Fibroblast of lung (primary cell): ENCODE data around the gene FLVCR1. TPM values are rescaled to one million over a fixed set of nuclear protein-coding genes. Genes with fewer than 3 reads are reported as not detected.

Source experiments
- DNase-seq, 2 donors: peaks; one replicate each; pipeline versions ENCODE4 v3.0.0 to v3.0.0-alpha.2; 2010; ENCODE audit warnings: low read depth in 2 of 2
- H2AFZ ChIP-seq: 2 replicates; pipeline ENCODE4 v1.5.1; 2012; ENCODE audit warnings: low read length, control low read depth, inconsistent platforms
- H3K27ac ChIP-seq: 2 replicates; pipeline ENCODE4 v1.5.1; 2011; ENCODE audit warnings: low read length, control low read depth; ENCODE audit not compliant: insufficient read depth
- H3K27me3 ChIP-seq: 2 replicates; pipeline ENCODE4 v1.5.1; 2011; ENCODE audit warnings: mild to moderate bottlenecking, low read length; ENCODE audit not compliant: control insufficient read depth, insufficient read depth
- H3K36me3 ChIP-seq: 2 replicates; pipeline ENCODE4 v1.5.1; 2011; ENCODE audit warnings: low read length; ENCODE audit not compliant: control insufficient read depth, insufficient read depth
- H3K4me1 ChIP-seq: 2 replicates; pipeline ENCODE4 v1.5.1; 2011; ENCODE audit warnings: low read length; ENCODE audit not compliant: control insufficient read depth, insufficient read depth; ENCODE audit errors: extremely low read depth
- H3K4me2 ChIP-seq: 2 replicates; pipeline ENCODE4 v1.5.1; 2011; ENCODE audit warnings: low read length, control low read depth; ENCODE audit not compliant: insufficient read depth; ENCODE audit errors: extremely low read depth
- H3K4me3 ChIP-seq, 4 experiments: fragments of 200-600 bp in 1 of 4; sonication (generic) in 1 of 4; replicated peaks in 1 of 4; 2 replicates each; pipeline ENCODE4 v1.5.1; 2011 to 2016; ENCODE audit warnings: low read length in 4 of 4, low read depth in 3 of 4, mild to moderate bottlenecking in 3 of 4, control low read depth in 2 of 4, inconsistent platforms in 1 of 4, mixed read lengths in 1 of 4; ENCODE audit not compliant: insufficient read depth in 1 of 4; ENCODE audit errors: control extremely low read depth in 1 of 4
- H3K79me2 ChIP-seq: 2 replicates; pipeline ENCODE4 v1.5.1; 2012; ENCODE audit warnings: mild to moderate bottlenecking, low read length, inconsistent platforms; ENCODE audit not compliant: control insufficient read depth, insufficient read depth
- H3K9ac ChIP-seq: 2 replicates; pipeline ENCODE4 v1.5.1; 2011; ENCODE audit warnings: mild to moderate bottlenecking, low read length, control low read depth; ENCODE audit not compliant: insufficient read depth
- H3K9me3 ChIP-seq: 2 replicates; pipeline ENCODE4 v1.5.1; 2012; ENCODE audit warnings: low read depth, low read length; ENCODE audit not compliant: control insufficient read depth, insufficient read depth
- H4K20me1 ChIP-seq: 2 replicates; pipeline ENCODE4 v1.5.1; 2011; ENCODE audit warnings: low read length; ENCODE audit not compliant: control insufficient read depth, insufficient read depth; ENCODE audit errors: extremely low read depth
- CTCF ChIP-seq, 2 donors: IDR thresholded peaks in 1 of 2; conservative IDR thresholded peaks in 1 of 2; 1 replicate in 1 of 2; 2 replicates in 1 of 2; pipeline ENCODE4 v1.5.1; 2011 to 2012; ENCODE audit warnings: low read length in 2 of 2, control low read depth in 1 of 2, inconsistent platforms in 1 of 2, low read depth in 1 of 2, mild to moderate bottlenecking in 1 of 2
- EZH2 ChIP-seq: IDR thresholded peaks from 2 replicates; pipeline ENCODE4 v1.5.1; 2012; ENCODE audit warnings: low read length, control low read depth, mild to moderate bottlenecking; ENCODE audit errors: missing control alignments
- polyA plus RNA-seq, 2 donors: library from polyadenylated mRNA; depleted of rRNA in 1 of 2; stranded (reverse) in 1 of 2; unstranded in 1 of 2; fragments of >200 nt; gene quantifications; 2 replicates each; pipeline ENCODE4 v1.2.1, GENCODE V29; 2011 to 2012; ENCODE audit warnings: missing spikeins in 1 of 2
- total RNA-seq: library from RNA; depleted of rRNA; stranded (reverse); fragments of >200 nt; gene quantifications from 2 replicates; pipeline ENCODE4 v1.2.1, GENCODE V29; 2014

The FLVCR1 gene
- total and polyA plus RNA-seq, 2 donors (not counting 1 experiment from before 2014, with no cell fraction given) = 2.5 to 7.3 TPM

GRCh38 chr1:212873518-212873917 is 15.4 kb downstream of the FLVCR1 start:
- Histone ChIP-seq H4K20me1 (no peaks in the 10 kb centered on the region), H3K36me3 (no peaks in the 10 kb centered on the region), H3K4me2 (no peak overlapping the region), H3K4me1 (no peaks in the 10 kb centered on the region), H2AFZ (no peak overlapping the region), H3K4me3 (no peak overlapping the region), H3K9ac (no peak overlapping the region), H3K9me3 (no peaks in the 10 kb centered on the region), H3K27ac (no peak overlapping the region), H3K27me3 (no peaks in the 10 kb centered on the region), H3K79me2 (no peaks in the 10 kb centered on the region)
- TF ChIP-seq CTCF (conservative IDR thresholded peaks at IDR 0.05 in 1 of 2, IDR thresholded peaks at IDR 0.05 in 1 of 2; ENCODE audit: low read depth in 1 of 2, low read length in 2 of 2) (no peak), EZH2 (no peak)
- no peak for DNase-seq

GRCh38 chr1:212878418-212878817 is 20.3 kb downstream of the FLVCR1 start:
- no peak for DNase-seq
- no peak overlapping the region for H2AFZ ChIP-seq
- no peaks in the 10 kb centered on the region for H3K27me3 ChIP-seq
- H3K9ac ChIP-seq = no peak overlapping the region
- no peaks in the 10 kb centered on the region for H3K36me3 ChIP-seq
- H3K27ac ChIP-seq = no peak overlapping the region
- H3K4me2 ChIP-seq = no peak overlapping the region
- no peaks in the 10 kb centered on the region for H3K9me3 ChIP-seq
- no peaks in the 10 kb centered on the region for H3K4me1 ChIP-seq
- no peak overlapping the region for H3K4me3 ChIP-seq
- H3K79me2 ChIP-seq = no peaks in the 10 kb centered on the region
- no peaks in the 10 kb centered on the region for H4K20me1 ChIP-seq
- TF ChIP-seq EZH2 (no peak), CTCF (conservative IDR thresholded peaks at IDR 0.05 in 1 of 2, IDR thresholded peaks at IDR 0.05 in 1 of 2; ENCODE audit: low read depth in 1 of 2, low read length in 2 of 2) (no peak)

- TF ChIP-seq EZH2 (no peak), CTCF (conservative IDR thresholded peaks at IDR 0.05 in 1 of 2, IDR thresholded peaks at IDR 0.05 in 1 of 2; ENCODE audit: low read depth in 1 of 2, low read length in 2 of 2) (no peak)
- no peaks in the 10 kb centered on the region for H4K20me1 ChIP-seq
- H3K4me1 ChIP-seq = no peaks in the 10 kb centered on the region
These were observed 22.0 kb downstream of the FLVCR1 start for GRCh38 chr1:212879947-212880690.

More at GRCh38 chr1:212879947-212880690, 22.0 kb downstream of the FLVCR1 start:
- H3K9me3 ChIP-seq = no peaks in the 10 kb centered on the region
- no peak for DNase-seq
- H3K27ac ChIP-seq = no peak overlapping the region
- H3K9ac ChIP-seq = no peak overlapping the region
- H2AFZ ChIP-seq = no peak overlapping the region
- H3K4me3 ChIP-seq = no peak overlapping the region
- H3K4me2 ChIP-seq = no peak overlapping the region
- H3K36me3 ChIP-seq = no peaks in the 10 kb centered on the region
- H3K27me3 ChIP-seq = no peaks in the 10 kb centered on the region
- no peaks in the 10 kb centered on the region for H3K79me2 ChIP-seq
